Measurements from ENCODE around the gene SSMEM1.
"Not testable (repeated sequence)": the region's sequence is repeated elsewhere in the genome, so short reads cannot be mapped to it uniquely, and the experiment has no call there.

SSMEM1 gene

GRCh38 chr7:130218806-130219620, 11.4 kb downstream of the SSMEM1 start:
- no peak for DNase-seq (ENCODE audit: low read depth, low spot score)
- POLR2A ChIA-PET: no interaction called here
- no peak overlapping the region for H3K4me3 ChIP-seq (ENCODE audit: low read depth, low read length)
- TF ChIP-seq, protein P1, sequence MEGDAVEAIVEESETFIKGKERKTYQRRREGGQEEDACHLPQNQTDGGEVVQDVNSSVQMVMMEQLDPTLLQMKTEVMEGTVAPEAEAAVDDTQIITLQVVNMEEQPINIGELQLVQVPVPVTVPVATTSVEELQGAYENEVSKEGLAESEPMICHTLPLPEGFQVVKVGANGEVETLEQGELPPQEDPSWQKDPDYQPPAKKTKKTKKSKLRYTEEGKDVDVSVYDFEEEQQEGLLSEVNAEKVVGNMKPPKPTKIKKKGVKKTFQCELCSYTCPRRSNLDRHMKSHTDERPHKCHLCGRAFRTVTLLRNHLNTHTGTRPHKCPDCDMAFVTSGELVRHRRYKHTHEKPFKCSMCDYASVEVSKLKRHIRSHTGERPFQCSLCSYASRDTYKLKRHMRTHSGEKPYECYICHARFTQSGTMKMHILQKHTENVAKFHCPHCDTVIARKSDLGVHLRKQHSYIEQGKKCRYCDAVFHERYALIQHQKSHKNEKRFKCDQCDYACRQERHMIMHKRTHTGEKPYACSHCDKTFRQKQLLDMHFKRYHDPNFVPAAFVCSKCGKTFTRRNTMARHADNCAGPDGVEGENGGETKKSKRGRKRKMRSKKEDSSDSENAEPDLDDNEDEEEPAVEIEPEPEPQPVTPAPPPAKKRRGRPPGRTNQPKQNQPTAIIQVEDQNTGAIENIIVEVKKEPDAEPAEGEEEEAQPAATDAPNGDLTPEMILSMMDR (IDR thresholded peaks at IDR 0.05; ENCODE audit: insufficient read depth, low read length, missing control alignments): no peak
- CTCF ChIA-PET: no interaction called here

- TF ChIP-seq, protein P1 (IDR thresholded peaks at IDR 0.05; ENCODE audit: insufficient read depth, low read length, missing control alignments): no peak
- ChIA-PET CTCF (no interaction called here), POLR2A (no interaction called here)
- DNase-seq (ENCODE audit: low read depth, low spot score): no peak
- H3K4me3 ChIP-seq (ENCODE audit: low read depth, low read length): no peak overlapping the region
These were observed 12.2 kb downstream of the SSMEM1 start for GRCh38 chr7:130219871-130220270.

- CTCF ChIA-PET: no interaction called here
- no peak overlapping the region for H3K4me3 ChIP-seq (ENCODE audit: low read depth, low read length)
- no peak for DNase-seq (ENCODE audit: low read depth, low spot score)
- TF ChIP-seq, protein P1 (IDR thresholded peaks at IDR 0.05; ENCODE audit: insufficient read depth, low read length, missing control alignments): no peak
- POLR2A ChIA-PET: interaction anchor here (0.6 kb wide), 1 partner anchor 19 kb away, joined by 4 read pairs; no protein-coding TSS in a partner anchor
These were observed 14.1 kb downstream of the SSMEM1 start for GRCh38 chr7:130221746-130222145.

- TF ChIP-seq, protein P1 (IDR thresholded peaks at IDR 0.05; ENCODE audit: insufficient read depth, low read length, missing control alignments): no peak
- POLR2A ChIA-PET: no interaction called here
- CTCF ChIA-PET: no interaction called here
- H3K4me3 ChIP-seq (ENCODE audit: low read depth, low read length): no peak overlapping the region
- DNase-seq (ENCODE audit: low read depth, low spot score): no peak
These were observed 16.0 kb downstream of the SSMEM1 start for GRCh38 chr7:130223646-130224045.

- CTCF ChIA-PET: no interaction called here
- POLR2A ChIA-PET: no interaction called here
- H3K4me3 ChIP-seq (ENCODE audit: low read depth, low read length): no peak overlapping the region
- DNase-seq (ENCODE audit: low read depth, low spot score): no peak
- TF ChIP-seq, protein P1 (IDR thresholded peaks at IDR 0.05; ENCODE audit: insufficient read depth, low read length, missing control alignments): no peak
These were observed 16.6 kb downstream of the SSMEM1 start for GRCh38 chr7:130224210-130224609.

GRCh38 chr7:130224923-130225322, 17.3 kb downstream of the SSMEM1 start:
- CTCF ChIA-PET; H3K4me3 ChIP-seq (ENCODE audit: low read depth, low read length); POLR2A ChIA-PET; DNase-seq (ENCODE audit: low read depth, low spot score): not testable (repeated sequence)

DNA sequence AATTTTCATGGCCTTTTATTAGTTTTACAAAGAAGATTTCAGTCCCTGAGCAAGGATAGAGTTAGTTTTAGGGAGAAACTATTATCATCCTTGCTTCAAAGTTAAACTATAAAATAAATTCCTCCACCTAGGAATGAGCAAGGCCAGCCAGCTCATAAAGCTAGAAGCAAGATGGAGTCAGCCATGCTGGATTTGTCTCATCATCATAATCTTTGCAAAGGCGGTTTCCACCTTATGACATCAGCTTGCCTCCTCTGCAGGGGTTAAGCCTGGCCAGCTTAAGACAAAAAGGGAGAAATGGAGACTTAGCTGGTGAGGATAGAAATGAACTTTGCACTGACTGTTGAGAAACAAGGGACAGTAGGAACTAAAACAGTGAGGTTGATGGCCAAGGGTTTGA, 18.7 kb downstream of the SSMEM1 start:
- ChIA-PET POLR2A (no interaction called here), CTCF (interaction anchor here (1.2 kb wide), 1 partner anchor 10 kb away, joined by 4 read pairs; no protein-coding TSS in a partner anchor)
- no peak for DNase-seq (ENCODE audit: low read depth, low spot score)
- no peak overlapping the region for H3K4me3 ChIP-seq (ENCODE audit: low read depth, low read length)
- TF ChIP-seq, protein P1 (IDR thresholded peaks at IDR 0.05; ENCODE audit: insufficient read depth, low read length, missing control alignments): no peak

All from AG04449 (cell line).